Measurements from ENCODE around the gene MAN1C1. TPM values are rescaled to one million over a fixed set of nuclear protein-coding genes. Genes with fewer than 3 reads are reported as not detected.

The MAN1C1 gene
- total RNA-seq, 1 donor from 2014 or later: 0.20 TPM

- no peak overlapping the region for H3K4me3 Mint-ChIP-seq
- H3K27me3 Mint-ChIP-seq: no peaks in the 10 kb centered on the region
- no peak for TF ChIP-seq CTCF (IDR thresholded peaks at IDR 0.05)
- no peaks in the 10 kb centered on the region for H3K4me1 Mint-ChIP-seq
- DNase-seq: no peak
- H3K9me3 Mint-ChIP-seq: no peaks in the 10 kb centered on the region
- ATAC-seq (ENCODE audit: low read depth): no peak
- H3K36me3 Mint-ChIP-seq (ENCODE audit: low read depth): no peaks in the 10 kb centered on the region
- CTCF ChIA-PET: no interaction called here
- H3K27ac Mint-ChIP-seq: no peak overlapping the region
- POLR2A ChIA-PET: interaction anchor here (0.7 kb wide), 1 partner anchor 10 kb away, joined by 4 read pairs; no protein-coding TSS in a partner anchor
- intact Hi-C loops (cut with micrococcal nuclease): no loop called here
Measured at GRCh38 chr1:25784575-25785051, 168.0 kb downstream of the MAN1C1 start.

GRCh38 chr1:25785333-25786067 is 168.9 kb downstream of the MAN1C1 start:
- no peak for ATAC-seq (ENCODE audit: low read depth)
- POLR2A ChIA-PET: interaction anchor here (0.6 to 0.7 kb wide), 2 partner anchors 9 to 170 kb away, joined by 4 read pairs; no protein-coding TSS in a partner anchor
- no peak overlapping the region for H3K4me3 Mint-ChIP-seq
- DNase-seq: no peak
- CTCF ChIA-PET: no interaction called here
- intact Hi-C loops (cut with micrococcal nuclease): no loop called here
- no peaks in the 10 kb centered on the region for H3K9me3 Mint-ChIP-seq
- no peaks in the 10 kb centered on the region for H3K4me1 Mint-ChIP-seq
- TF ChIP-seq CTCF (IDR thresholded peaks at IDR 0.05): no peak
- H3K27me3 Mint-ChIP-seq: no peaks in the 10 kb centered on the region
- H3K27ac Mint-ChIP-seq: no peak overlapping the region
- no peaks in the 10 kb centered on the region for H3K36me3 Mint-ChIP-seq (ENCODE audit: low read depth)

GRCh38 chr1:25786887-25787759 is 170.5 kb downstream of the MAN1C1 start:
- POLR2A ChIA-PET: no interaction called here
- CTCF ChIA-PET: no interaction called here
- DNase-seq (no peak), ATAC-seq (ENCODE audit: low read depth) (no peak)
- H3K9me3 Mint-ChIP-seq: no peaks in the 10 kb centered on the region
- H3K27me3 Mint-ChIP-seq: no peaks in the 10 kb centered on the region
- H3K4me3 Mint-ChIP-seq: no peak overlapping the region
- H3K27ac Mint-ChIP-seq: no peak overlapping the region
- H3K36me3 Mint-ChIP-seq (ENCODE audit: low read depth): no peaks in the 10 kb centered on the region
- no peak for TF ChIP-seq CTCF (IDR thresholded peaks at IDR 0.05)
- H3K4me1 Mint-ChIP-seq: no peaks in the 10 kb centered on the region
- intact Hi-C loops (cut with micrococcal nuclease): no loop called here

- ATAC-seq (ENCODE audit: low read depth) (no peak), DNase-seq (no peak)
- no peak overlapping the region for H3K27ac Mint-ChIP-seq
- POLR2A ChIA-PET: no interaction called here
- H3K4me3 Mint-ChIP-seq: no peak overlapping the region
- intact Hi-C loops (cut with micrococcal nuclease): no loop called here
- no peaks in the 10 kb centered on the region for H3K36me3 Mint-ChIP-seq (ENCODE audit: low read depth)
- no peaks in the 10 kb centered on the region for H3K9me3 Mint-ChIP-seq
- TF ChIP-seq CTCF (IDR thresholded peaks at IDR 0.05): no peak
- no peaks in the 10 kb centered on the region for H3K27me3 Mint-ChIP-seq
- CTCF ChIA-PET: no interaction called here
- H3K4me1 Mint-ChIP-seq: no peaks in the 10 kb centered on the region
Measured at GRCh38 chr1:25787760-25788166, 171.2 kb downstream of the MAN1C1 start.

GRCh38 chr1:25790472-25790871 is 173.9 kb downstream of the MAN1C1 start:
- ATAC-seq (ENCODE audit: low read depth): no peak
- Mint-ChIP-seq H3K27me3 (no peaks in the 10 kb centered on the region), H3K4me3 (no peak overlapping the region), H3K27ac (no peak overlapping the region), H3K36me3 (ENCODE audit: low read depth) (no peaks in the 10 kb centered on the region), H3K9me3 (no peaks in the 10 kb centered on the region), H3K4me1 (no peaks in the 10 kb centered on the region)
- intact Hi-C loops (cut with micrococcal nuclease): no loop called here
- no peak for DNase-seq
- CTCF ChIA-PET: no interaction called here
- POLR2A ChIA-PET: no interaction called here
- TF ChIP-seq CTCF (IDR thresholded peaks at IDR 0.05): no peak
